Uterus (tissue), 4 donors: ENCODE measurements around the gene TIRAP. TPM values are rescaled to one million over a fixed set of nuclear protein-coding genes. Genes with fewer than 3 reads are reported as not detected.
"Not testable (repeated sequence)": the region's sequence is repeated elsewhere in the genome, so short reads cannot be mapped to it uniquely, and the experiment has no call there.

Experiments used
- DNase-seq, 2 donors: peaks; one replicate each; pipeline ENCODE4 v3.0.0-alpha.2; 2019 to 2020
- H3K27ac ChIP-seq, 2 donors: fragments of 200-600 bp; sonication (generic); 1 replicate in 1 of 2; 2 replicates in 1 of 2; pipeline ENCODE4 v1.5.1; 2016 to 2018
- H3K27me3 ChIP-seq, 2 donors: fragments of 200-600 bp; sonication (generic); one replicate each; pipeline ENCODE4 v1.5.1; 2018 to 2019; ENCODE audit warnings: control low read depth in 1 of 2
- H3K36me3 ChIP-seq, 2 donors: fragments of 200-600 bp; sonication (generic); one replicate each; pipeline ENCODE4 v1.5.1; 2019; ENCODE audit warnings: control low read depth in 1 of 2
- H3K4me1 ChIP-seq, 2 donors: fragments of 200-600 bp; sonication (generic); one replicate each; pipeline ENCODE4 v1.5.1; 2018 to 2019; ENCODE audit warnings: control low read depth in 1 of 2
- H3K4me3 ChIP-seq, 2 donors: fragments of 200-600 bp; sonication (generic); 1 replicate in 1 of 2; 2 replicates in 1 of 2; pipeline ENCODE4 v1.5.1; 2018 to 2019; ENCODE audit warnings: mild to moderate bottlenecking in 1 of 2
- H3K9me3 ChIP-seq, 2 donors: fragments of 200-600 bp; sonication (generic); one replicate each; pipeline ENCODE4 v1.5.1; 2019; ENCODE audit warnings: control low read depth in 1 of 2
- POLR2A ChIP-seq, 2 donors: fragments of 450-650 bp; IDR thresholded peaks; one replicate each; pipeline ENCODE4 v1.6.1; 2016; ENCODE audit warnings: antibody characterized with exemption in 2 of 2, mild to moderate bottlenecking in 1 of 2, moderate library complexity in 1 of 2
- intact Hi-C: fragments of 100-400 bp; cut with DNase I; formaldehyde crosslinking; loops from one replicate; pipeline ENCODE4 v1.15.1; 2023; ENCODE audit warnings: low total_unique reads
- total RNA-seq, 4 donors: library from RNA; depleted of rRNA in 3 of 4; stranded (reverse); fragments of >200 nt in 3 of 4; gene quantifications; one replicate each; pipeline versions ENCODE4 v1.1.0 to v1.2.4, GENCODE V29; 2014 to 2023
- TF ChIP-seq, protein P1 (sequence below), 4 experiments: fragments of 200-600 bp in 2 of 4; fragments of 450-650 bp in 2 of 4; sonication (generic) in 2 of 4; IDR thresholded peaks; one replicate each; pipeline ENCODE4 v1.5.1; 2016 to 2019; ENCODE audit warnings: antibody characterized with exemption in 4 of 4, mild to moderate bottlenecking in 2 of 4, moderate library complexity in 1 of 4
- donor health status: DM: yes; HTN: yes; CAD: no.

Gene TIRAP
- total RNA-seq, 4 donors from 2014 or later: 0.88 to 17.7 (median 5.0) TPM

DNA sequence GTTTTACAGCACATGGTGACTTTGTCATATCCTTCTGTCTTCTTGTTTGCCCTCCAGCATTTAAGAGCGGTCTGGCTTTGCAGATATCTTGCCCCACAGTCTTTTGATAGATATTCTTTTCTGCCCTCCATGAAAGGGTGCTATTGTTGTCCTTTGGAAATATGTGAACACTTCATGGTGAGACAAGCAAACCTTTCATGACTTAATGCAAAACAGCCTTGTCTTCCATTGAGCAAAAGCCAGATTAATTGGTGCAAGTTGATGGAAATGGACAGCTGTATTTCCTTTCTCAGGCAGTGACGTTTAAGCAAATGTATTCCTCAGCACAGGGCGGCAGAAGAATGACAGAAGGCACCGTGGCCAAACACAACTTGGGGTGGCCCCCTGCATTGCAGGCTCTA lies 25.4 kb downstream of the TIRAP start:
- H3K36me3 ChIP-seq: no peaks in the 10 kb centered on the region
- H3K27ac ChIP-seq: no peak overlapping the region
- no peaks in the 10 kb centered on the region for H3K4me1 ChIP-seq
- H3K4me3 ChIP-seq: no peak overlapping the region
- DNase-seq: no peak
- H3K27me3 ChIP-seq: no peaks in the 10 kb centered on the region
- no peaks in the 10 kb centered on the region for H3K9me3 ChIP-seq
- intact Hi-C loops: no loop called here
- TF ChIP-seq, protein P1, sequence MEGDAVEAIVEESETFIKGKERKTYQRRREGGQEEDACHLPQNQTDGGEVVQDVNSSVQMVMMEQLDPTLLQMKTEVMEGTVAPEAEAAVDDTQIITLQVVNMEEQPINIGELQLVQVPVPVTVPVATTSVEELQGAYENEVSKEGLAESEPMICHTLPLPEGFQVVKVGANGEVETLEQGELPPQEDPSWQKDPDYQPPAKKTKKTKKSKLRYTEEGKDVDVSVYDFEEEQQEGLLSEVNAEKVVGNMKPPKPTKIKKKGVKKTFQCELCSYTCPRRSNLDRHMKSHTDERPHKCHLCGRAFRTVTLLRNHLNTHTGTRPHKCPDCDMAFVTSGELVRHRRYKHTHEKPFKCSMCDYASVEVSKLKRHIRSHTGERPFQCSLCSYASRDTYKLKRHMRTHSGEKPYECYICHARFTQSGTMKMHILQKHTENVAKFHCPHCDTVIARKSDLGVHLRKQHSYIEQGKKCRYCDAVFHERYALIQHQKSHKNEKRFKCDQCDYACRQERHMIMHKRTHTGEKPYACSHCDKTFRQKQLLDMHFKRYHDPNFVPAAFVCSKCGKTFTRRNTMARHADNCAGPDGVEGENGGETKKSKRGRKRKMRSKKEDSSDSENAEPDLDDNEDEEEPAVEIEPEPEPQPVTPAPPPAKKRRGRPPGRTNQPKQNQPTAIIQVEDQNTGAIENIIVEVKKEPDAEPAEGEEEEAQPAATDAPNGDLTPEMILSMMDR (IDR thresholded peaks at IDR 0.05): no peak
- no peak for TF ChIP-seq POLR2A (IDR thresholded peaks at IDR 0.05)

DNA sequence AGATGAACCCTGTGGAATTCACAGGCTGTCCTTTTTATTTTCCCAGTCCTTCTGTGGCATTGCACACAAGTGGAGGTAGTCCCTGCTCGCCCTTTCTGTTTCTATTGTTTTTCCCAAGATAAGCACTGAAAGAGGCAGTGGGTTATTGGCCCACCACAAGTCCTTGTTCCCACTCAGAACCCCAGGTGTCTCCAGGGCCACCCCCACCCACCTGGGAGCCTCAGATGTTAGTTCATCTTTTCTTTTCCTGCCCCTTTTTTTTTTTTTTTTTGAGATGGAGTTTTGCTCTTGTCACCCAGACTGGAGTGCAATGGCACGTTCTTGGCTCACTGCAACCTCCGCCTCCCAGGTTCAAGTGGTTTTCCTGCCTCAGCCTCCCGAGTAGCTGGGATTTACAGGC lies 25.9 kb downstream of the TIRAP start:
- H3K27me3 ChIP-seq, H3K36me3 ChIP-seq, H3K4me1 ChIP-seq, DNase-seq, H3K4me3 ChIP-seq, H3K9me3 ChIP-seq, H3K27ac ChIP-seq, intact Hi-C loops: not testable (repeated sequence)

DNA sequence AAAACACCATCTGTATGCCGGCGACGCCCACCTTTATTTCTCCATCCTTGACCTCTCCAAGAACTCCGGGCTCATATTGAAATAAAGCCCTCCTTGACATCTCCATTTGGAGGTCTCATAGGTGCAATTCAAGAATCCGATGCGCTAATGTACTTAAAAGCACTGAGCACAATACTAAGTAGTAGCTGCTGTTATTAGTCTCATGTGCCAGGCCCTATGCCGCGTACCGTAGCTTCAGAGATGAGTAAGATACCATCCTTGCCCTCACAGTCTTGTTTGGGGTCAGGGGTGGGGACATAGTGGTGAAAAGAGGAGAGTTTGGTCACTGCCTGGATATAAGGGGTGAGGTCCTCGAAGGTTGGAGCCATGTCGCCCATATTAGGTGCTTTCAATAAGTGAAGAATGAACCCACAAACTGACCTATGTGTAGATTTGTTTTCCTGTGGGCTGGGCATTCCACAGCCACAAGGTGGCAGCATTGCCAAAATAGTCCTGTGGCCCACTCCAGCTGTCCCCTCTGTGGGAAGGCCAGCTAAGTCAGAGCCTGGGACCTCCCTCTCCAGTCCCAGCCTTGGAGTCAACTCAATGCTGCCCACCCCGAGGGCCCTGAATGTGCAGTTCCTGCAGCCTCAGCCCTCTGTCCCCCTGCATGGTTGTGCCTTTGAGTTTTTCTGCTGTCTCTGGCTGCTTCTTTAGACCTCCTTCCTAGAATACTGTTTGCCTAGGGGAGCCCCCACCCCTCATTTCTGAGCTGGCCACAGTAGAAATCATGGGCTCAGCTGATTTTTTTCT lies 27.5 kb downstream of the TIRAP start:
- H3K36me3 ChIP-seq: no peaks in the 10 kb centered on the region
- no peak overlapping the region for H3K4me3 ChIP-seq
- intact Hi-C loops: loop anchor here (1.0 to 10.0 kb wide), 2 partner anchors 104 to 171 kb away; no protein-coding TSS in a partner anchor
- no peaks in the 10 kb centered on the region for H3K9me3 ChIP-seq
- no peaks in the 10 kb centered on the region for H3K27me3 ChIP-seq
- no peaks in the 10 kb centered on the region for H3K4me1 ChIP-seq
- TF ChIP-seq, protein P1 (IDR thresholded peaks at IDR 0.05): peak; percentile 84 to 88 (median 87)
- no peak for TF ChIP-seq POLR2A (IDR thresholded peaks at IDR 0.05)
- H3K27ac ChIP-seq: no peak overlapping the region
- peak; percentile 74 to 81 for DNase-seq

DNA sequence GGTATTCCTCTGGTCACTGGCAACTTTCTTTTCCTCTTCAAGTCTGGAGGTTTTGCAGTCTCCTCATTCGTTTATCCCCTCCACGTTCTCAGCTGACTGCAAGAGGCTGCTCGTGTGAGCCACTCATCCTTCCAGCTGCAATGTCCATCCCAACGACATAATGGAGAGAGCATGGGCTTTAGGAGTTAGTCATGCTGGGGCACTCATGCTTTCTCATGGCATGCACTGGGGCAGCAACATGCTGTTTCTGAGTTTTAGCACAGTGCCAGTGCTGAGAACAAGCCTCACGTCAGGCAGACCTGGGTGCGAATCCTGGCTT lies 28.1 kb downstream of the TIRAP start:
- Histone ChIP-seq H3K4me1 (no peaks in the 10 kb centered on the region), H3K4me3 (no peak overlapping the region), H3K36me3 (no peaks in the 10 kb centered on the region), H3K9me3 (no peaks in the 10 kb centered on the region), H3K27me3 (no peaks in the 10 kb centered on the region), H3K27ac (no peak overlapping the region)
- TF ChIP-seq, protein P1 (IDR thresholded peaks at IDR 0.05): no peak
- no peak for TF ChIP-seq POLR2A (IDR thresholded peaks at IDR 0.05)
- DNase-seq: no peak
- intact Hi-C loops: loop anchor here (1.0 to 10.0 kb wide), 2 partner anchors 104 to 170 kb away; no protein-coding TSS in a partner anchor

DNA sequence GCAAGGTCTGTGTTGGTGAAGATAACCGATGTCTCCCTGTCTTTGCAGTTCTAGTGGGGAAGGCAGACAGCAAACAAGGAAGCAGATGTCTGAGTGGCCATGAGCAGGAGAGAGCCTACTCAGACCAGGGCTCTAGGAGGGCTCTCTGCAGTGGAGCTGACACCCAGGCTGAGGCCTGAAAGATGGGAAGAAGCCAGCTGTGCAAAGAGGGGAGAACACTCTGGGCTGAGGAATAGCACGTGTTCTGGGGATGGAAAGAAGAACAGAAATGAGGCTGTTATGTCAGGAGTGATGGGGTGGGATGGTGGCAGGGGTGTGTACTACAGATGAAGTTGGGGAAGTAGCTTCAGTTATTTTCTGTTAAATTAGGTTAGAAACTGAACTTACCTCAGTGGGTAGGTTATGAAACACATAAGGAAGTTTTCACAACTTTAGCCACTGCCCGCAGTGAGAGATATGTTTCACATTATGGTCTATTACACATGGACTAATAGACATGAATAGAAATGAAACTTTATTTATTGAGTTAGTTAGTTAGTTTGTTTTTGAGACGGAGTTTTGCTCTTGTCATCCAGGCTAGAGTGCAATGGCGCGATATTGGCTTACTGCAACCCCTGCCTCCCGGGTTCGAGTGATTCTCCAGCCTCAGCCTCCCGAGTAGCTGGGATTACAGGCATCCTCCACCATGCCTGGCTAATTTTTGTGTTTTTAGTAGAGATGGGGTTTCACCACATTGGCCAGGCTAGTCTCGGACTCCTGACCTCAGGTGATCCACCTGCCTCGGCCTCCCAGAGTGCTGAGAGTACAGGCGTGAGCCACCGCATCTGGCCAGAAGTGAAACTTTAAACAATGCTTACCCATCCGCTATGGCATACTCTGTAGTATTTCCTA lies 28.8 kb downstream of the TIRAP start:
- Histone ChIP-seq H3K27ac (no peak overlapping the region), H3K4me3 (no peak overlapping the region), H3K4me1 (no peaks in the 10 kb centered on the region), H3K36me3 (no peaks in the 10 kb centered on the region), H3K27me3 (no peaks in the 10 kb centered on the region), H3K9me3 (no peaks in the 10 kb centered on the region)
- DNase-seq: no peak
- TF ChIP-seq POLR2A (IDR thresholded peaks at IDR 0.05): no peak
- TF ChIP-seq, protein P1 (IDR thresholded peaks at IDR 0.05): no peak
- intact Hi-C loops: loop anchor here (10.0 kb wide), 1 partner anchor 103 kb away; no protein-coding TSS in a partner anchor
